ENCODE results near the gene CENPA. TPM values are rescaled to one million over a fixed set of nuclear protein-coding genes. Genes with fewer than 3 reads are reported as not detected.
"Not testable (repeated sequence)": the region's sequence is repeated elsewhere in the genome, so short reads cannot be mapped to it uniquely, and the experiment has no call there.

The CENPA gene
- total RNA-seq, 4 donors from 2014 or later, result 2.8 TPM; not detected in 3

- H3K27me3 ChIP-seq, result no peaks in the 10 kb centered on the region
- no peak for TF ChIP-seq POLR2A (IDR thresholded peaks at IDR 0.05)
- TF ChIP-seq, protein P1, sequence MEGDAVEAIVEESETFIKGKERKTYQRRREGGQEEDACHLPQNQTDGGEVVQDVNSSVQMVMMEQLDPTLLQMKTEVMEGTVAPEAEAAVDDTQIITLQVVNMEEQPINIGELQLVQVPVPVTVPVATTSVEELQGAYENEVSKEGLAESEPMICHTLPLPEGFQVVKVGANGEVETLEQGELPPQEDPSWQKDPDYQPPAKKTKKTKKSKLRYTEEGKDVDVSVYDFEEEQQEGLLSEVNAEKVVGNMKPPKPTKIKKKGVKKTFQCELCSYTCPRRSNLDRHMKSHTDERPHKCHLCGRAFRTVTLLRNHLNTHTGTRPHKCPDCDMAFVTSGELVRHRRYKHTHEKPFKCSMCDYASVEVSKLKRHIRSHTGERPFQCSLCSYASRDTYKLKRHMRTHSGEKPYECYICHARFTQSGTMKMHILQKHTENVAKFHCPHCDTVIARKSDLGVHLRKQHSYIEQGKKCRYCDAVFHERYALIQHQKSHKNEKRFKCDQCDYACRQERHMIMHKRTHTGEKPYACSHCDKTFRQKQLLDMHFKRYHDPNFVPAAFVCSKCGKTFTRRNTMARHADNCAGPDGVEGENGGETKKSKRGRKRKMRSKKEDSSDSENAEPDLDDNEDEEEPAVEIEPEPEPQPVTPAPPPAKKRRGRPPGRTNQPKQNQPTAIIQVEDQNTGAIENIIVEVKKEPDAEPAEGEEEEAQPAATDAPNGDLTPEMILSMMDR (IDR thresholded peaks at IDR 0.05), result no peak
- intact Hi-C loops (cut with DNase I; ENCODE audit: low total_unique reads), result no loop called here
- no peak for DNase-seq
- H3K36me3 ChIP-seq, result no peaks in the 10 kb centered on the region
- H3K27ac ChIP-seq, result no peak overlapping the region
- no peaks in the 10 kb centered on the region for H3K4me1 ChIP-seq
- H3K9me3 ChIP-seq, result no peaks in the 10 kb centered on the region
- H3K4me3 ChIP-seq, result no peak overlapping the region
These were observed 23.4 kb downstream of the CENPA start for GRCh38 chr2:26809211-26809610.

GRCh38 chr2:26809876-26810577 lies 24.2 kb downstream of the CENPA start:
- TF ChIP-seq POLR2A (IDR thresholded peaks at IDR 0.05), result no peak
- TF ChIP-seq, protein P1 (IDR thresholded peaks at IDR 0.05), result no peak
- no peaks in the 10 kb centered on the region for H3K36me3 ChIP-seq
- no peak overlapping the region for H3K27ac ChIP-seq
- no peaks in the 10 kb centered on the region for H3K27me3 ChIP-seq
- no peaks in the 10 kb centered on the region for H3K9me3 ChIP-seq
- H3K4me1 ChIP-seq, result no peaks in the 10 kb centered on the region
- intact Hi-C loops (cut with DNase I; ENCODE audit: low total_unique reads), result no loop called here
- no peak for DNase-seq
- H3K4me3 ChIP-seq, result no peak overlapping the region

DNA sequence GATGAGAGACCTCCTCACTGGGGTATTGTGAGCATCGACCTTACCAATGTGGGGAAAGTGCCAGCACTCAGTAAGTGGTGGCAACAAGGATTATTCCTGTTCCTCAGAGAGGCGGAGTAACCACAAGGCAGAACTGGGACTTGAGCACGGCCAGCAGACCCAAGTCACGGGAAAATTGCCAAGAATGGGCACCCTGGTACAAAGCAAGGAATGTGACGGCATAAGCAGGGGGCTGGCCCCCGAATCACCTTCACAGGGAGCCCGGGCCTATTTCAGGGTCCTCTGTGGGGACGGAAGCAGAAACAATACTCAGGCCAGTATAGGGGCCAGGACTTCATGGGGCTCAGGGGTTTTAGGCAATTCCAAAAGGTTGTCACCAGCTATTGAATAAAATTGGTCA lies 25.4 kb downstream of the CENPA start:
- H3K4me3 ChIP-seq, result no peak overlapping the region
- DNase-seq, result no peak

GRCh38 chr2:26811791-26812694 lies 26.2 kb downstream of the CENPA start:
- H3K27ac ChIP-seq, result no peak overlapping the region
- no peaks in the 10 kb centered on the region for H3K4me1 ChIP-seq
- no peaks in the 10 kb centered on the region for H3K9me3 ChIP-seq
- no peak for DNase-seq
- no peaks in the 10 kb centered on the region for H3K27me3 ChIP-seq
- H3K4me3 ChIP-seq, result no peak overlapping the region
- intact Hi-C loops (cut with DNase I; ENCODE audit: low total_unique reads), result no loop called here
- TF ChIP-seq, protein P1 (IDR thresholded peaks at IDR 0.05), result no peak
- TF ChIP-seq POLR2A (IDR thresholded peaks at IDR 0.05), result no peak
- H3K36me3 ChIP-seq, result no peaks in the 10 kb centered on the region

More for the DNA sequence above, 25.4 kb downstream of the CENPA start:
- Histone ChIP-seq H3K36me3 (no peaks in the 10 kb centered on the region), H3K9me3 (no peaks in the 10 kb centered on the region), H3K27me3 (no peaks in the 10 kb centered on the region), H3K27ac (no peak overlapping the region), H3K4me1 (no peaks in the 10 kb centered on the region)
- no peak for TF ChIP-seq POLR2A (IDR thresholded peaks at IDR 0.05)
- TF ChIP-seq, protein P1 (IDR thresholded peaks at IDR 0.05), result no peak
- intact Hi-C loops (cut with DNase I; ENCODE audit: low total_unique reads), result no loop called here

- Histone ChIP-seq H3K27me3 (no peaks in the 10 kb centered on the region), H3K36me3 (no peaks in the 10 kb centered on the region), H3K27ac (no peak overlapping the region), H3K4me3 (no peak overlapping the region), H3K4me1 (no peaks in the 10 kb centered on the region), H3K9me3 (no peaks in the 10 kb centered on the region)
- intact Hi-C loops (cut with DNase I; ENCODE audit: low total_unique reads), result no loop called here
- no peak for TF ChIP-seq POLR2A (IDR thresholded peaks at IDR 0.05)
- TF ChIP-seq, protein P1 (IDR thresholded peaks at IDR 0.05), result no peak
- DNase-seq, result no peak
These were observed 26.9 kb downstream of the CENPA start for GRCh38 chr2:26812731-26813130.

- H3K36me3 ChIP-seq; intact Hi-C loops (cut with DNase I; ENCODE audit: low total_unique reads); DNase-seq; H3K4me1 ChIP-seq; H3K27ac ChIP-seq; H3K9me3 ChIP-seq; H3K4me3 ChIP-seq; H3K27me3 ChIP-seq: not testable (repeated sequence)
These were observed 28.4 kb downstream of the CENPA start for GRCh38 chr2:26814072-26814765.
